H9 (cell line): ENCODE results near the gene SPATA18. TPM values are rescaled to one million over a fixed set of nuclear protein-coding genes. Genes with fewer than 3 reads are reported as not detected.

Source experiments
- DNase-seq: peaks from one replicate; pipeline ENCODE4 v3.0.0-alpha.2; 2017
- H2AFZ ChIP-seq: one replicate; pipeline ENCODE4 v1.6.1; 2013; ENCODE audit warnings: mild to moderate bottlenecking, low read length, control low read depth, moderate library complexity
- H2AK5ac ChIP-seq: 2 replicates; pipeline ENCODE4 v1.6.1; 2013; ENCODE audit warnings: low read length, control low read depth, mixed read lengths; ENCODE audit not compliant: insufficient read length
- H2BK120ac ChIP-seq: one replicate; pipeline ENCODE4 v1.6.1; 2013; ENCODE audit warnings: low read depth, mild to moderate bottlenecking, low read length, control low read depth, inconsistent platforms; ENCODE audit not compliant: poor library complexity, severe bottlenecking
- H2BK12ac ChIP-seq: 2 replicates; pipeline ENCODE4 v1.6.1; 2013; ENCODE audit warnings: low read length, control low read depth, mixed read lengths, low read depth; ENCODE audit not compliant: insufficient read length
- H2BK15ac ChIP-seq: 2 replicates; pipeline ENCODE4 v1.6.1; 2013; ENCODE audit warnings: low read depth, low read length, control low read depth
- H2BK20ac ChIP-seq: one replicate; pipeline ENCODE4 v1.6.1; 2013; ENCODE audit warnings: low read depth, mild to moderate bottlenecking, low read length, control low read depth, inconsistent platforms; ENCODE audit not compliant: poor library complexity, severe bottlenecking
- H2BK5ac ChIP-seq: 2 replicates; pipeline ENCODE4 v1.6.1; 2013; ENCODE audit warnings: low read length, control low read depth, mixed read lengths; ENCODE audit not compliant: insufficient read length
- H3K14ac ChIP-seq: 2 replicates; pipeline ENCODE4 v1.6.1; 2013; ENCODE audit warnings: low read length, control low read depth; ENCODE audit not compliant: insufficient read depth
- H3K18ac ChIP-seq: 2 replicates; pipeline ENCODE4 v1.6.1; 2013; ENCODE audit warnings: low read depth, mild to moderate bottlenecking, mixed read lengths, low read length, control low read depth; ENCODE audit not compliant: insufficient read length
- H3K23ac ChIP-seq: 2 replicates; pipeline ENCODE4 v1.6.1; 2013; ENCODE audit warnings: low read length, control low read depth, mixed read lengths, low read depth; ENCODE audit not compliant: insufficient read length
- H3K23me2 ChIP-seq: 2 replicates; pipeline ENCODE4 v1.6.1; 2013; ENCODE audit warnings: low read depth, mild to moderate bottlenecking, mixed read lengths, low read length, control low read depth; ENCODE audit not compliant: insufficient read length, poor library complexity, severe bottlenecking
- H3K27ac ChIP-seq: 2 replicates; pipeline ENCODE4 v1.5.1; 2013; ENCODE audit warnings: low read length, control low read depth, mixed read lengths, low read depth; ENCODE audit not compliant: insufficient read length
- H3K27me3 ChIP-seq: 2 replicates; pipeline ENCODE4 v1.6.1; 2013; ENCODE audit warnings: low read length, control low read depth, inconsistent platforms; ENCODE audit not compliant: insufficient read depth
- H3K4ac ChIP-seq: 2 replicates; pipeline ENCODE4 v1.6.1; 2013; ENCODE audit warnings: low read depth, mild to moderate bottlenecking, control low read depth, inconsistent platforms, low read length, moderate library complexity
- H3K4me1 ChIP-seq: 2 replicates; pipeline ENCODE4 v1.6.1; 2013; ENCODE audit warnings: low read length, control low read depth, inconsistent platforms; ENCODE audit not compliant: insufficient read depth
- H3K4me2 ChIP-seq: 2 replicates; pipeline ENCODE4 v1.6.1; 2013; ENCODE audit warnings: low read length, control low read depth, mixed read lengths; ENCODE audit not compliant: insufficient read length, insufficient read depth
- H3K56ac ChIP-seq: 2 replicates; pipeline ENCODE4 v1.6.1; 2013; ENCODE audit warnings: low read depth, mild to moderate bottlenecking, mixed read lengths, low read length, control low read depth; ENCODE audit not compliant: insufficient read length
- H3K79me1 ChIP-seq: 2 replicates; pipeline ENCODE4 v1.6.1; 2013; ENCODE audit warnings: low read depth, mild to moderate bottlenecking, moderate library complexity, low read length, control low read depth, inconsistent platforms; ENCODE audit not compliant: insufficient read depth, poor library complexity, severe bottlenecking
- H3K79me2 ChIP-seq: 2 replicates; pipeline ENCODE4 v1.6.1; 2013; ENCODE audit warnings: low read length, control low read depth, inconsistent platforms; ENCODE audit not compliant: insufficient read depth
- H3K9ac ChIP-seq: 2 replicates; pipeline ENCODE4 v1.6.1; 2013; ENCODE audit warnings: low read length, control low read depth, mixed read lengths; ENCODE audit not compliant: insufficient read length; ENCODE audit errors: extremely low read depth
- H3K9me3 ChIP-seq: one replicate; pipeline ENCODE4 v1.6.1; 2013; ENCODE audit warnings: low read depth, low read length, inconsistent platforms; ENCODE audit not compliant: control insufficient read depth
- H3T11ph ChIP-seq: one replicate; pipeline ENCODE4 v1.6.1; 2013; ENCODE audit warnings: mild to moderate bottlenecking, low read length, control low read depth, inconsistent platforms
- H4K20me1 ChIP-seq: one replicate; pipeline ENCODE4 v1.6.1; 2013; ENCODE audit not compliant: control insufficient read depth, insufficient read length, insufficient read depth
- H4K5ac ChIP-seq: 2 replicates; pipeline ENCODE4 v1.6.1; 2013; ENCODE audit warnings: low read depth, mild to moderate bottlenecking, mixed read lengths, low read length, control low read depth; ENCODE audit not compliant: insufficient read length
- H4K8ac ChIP-seq: replicated peaks from 2 replicates; pipeline ENCODE4 v1.6.1; 2013; ENCODE audit warnings: low read length, control low read depth, mixed read lengths, low read depth; ENCODE audit not compliant: insufficient read length
- H4K91ac ChIP-seq: 2 replicates; pipeline ENCODE4 v1.6.1; 2013; ENCODE audit warnings: low read depth, mild to moderate bottlenecking, moderate library complexity, mixed read lengths, low read length, control low read depth; ENCODE audit not compliant: insufficient read length
- H3K27ac Mint-ChIP-seq, 3 experiments: 2 replicates in 2 of 3; 3 replicates in 1 of 3; pipeline ENCODE4 v1.8.0; 2020 to 2021; ENCODE audit warnings: mixed read lengths in 3 of 3, mild to moderate bottlenecking in 1 of 3, moderate library complexity in 1 of 3
- H3K27me3 Mint-ChIP-seq: 2 replicates; pipeline ENCODE4 v1.8.0; 2021; ENCODE audit warnings: low read depth, mild to moderate bottlenecking, moderate library complexity, mixed read lengths
- H3K36me3 Mint-ChIP-seq, 3 experiments: 2 replicates in 2 of 3; 3 replicates in 1 of 3; pipeline ENCODE4 v1.8.0; 2020 to 2021; ENCODE audit warnings: low read depth in 3 of 3, mixed read lengths in 3 of 3; ENCODE audit not compliant: insufficient read depth in 1 of 3
- H3K4me1 Mint-ChIP-seq, 2 experiments: 2 replicates each; pipeline ENCODE4 v1.8.0; 2020; ENCODE audit warnings: mixed read lengths in 2 of 2
- H3K4me3 Mint-ChIP-seq, 2 experiments: 2 replicates in 1 of 2; 3 replicates in 1 of 2; pipeline ENCODE4 v1.8.0; 2020 to 2021; ENCODE audit warnings: mild to moderate bottlenecking in 2 of 2, mixed read lengths in 2 of 2, moderate library complexity in 1 of 2
- H3K9me3 Mint-ChIP-seq, 2 experiments: 2 replicates in 1 of 2; 3 replicates in 1 of 2; pipeline ENCODE4 v1.8.0; 2020; ENCODE audit warnings: mild to moderate bottlenecking in 2 of 2, mixed read lengths in 2 of 2, moderate library complexity in 1 of 2
- WGBS: extraction: QIAGEN DNeasy Blood & Tissue Kit; methylation state at CpG from one replicate; pipeline ENCODE4 v1.1.7; 2013; ENCODE audit warnings: missing lambda C conversion rate, low lambda C conversion rate, mixed read lengths; ENCODE audit not compliant: insufficient read length; ENCODE audit errors: extremely low coverage; 5-methylcytosine and 5-hydroxymethylcytosine counted together
- total RNA-seq: library from RNA; stranded (reverse); gene quantifications from 2 replicates; pipeline ENCODE4 v1.2.1, GENCODE V29; 2021
- TF ChIP-seq, protein P1 (sequence below): fragments of 200-600 bp; sonication (generic); conservative IDR thresholded peaks from 3 replicates; pipeline ENCODE4 v1.8.0; 2021; ENCODE audit warnings: antibody characterized with exemption, mild to moderate bottlenecking

SPATA18 gene
- total RNA-seq, 1 experiment from 2014 or later, result 3.9 TPM

DNA sequence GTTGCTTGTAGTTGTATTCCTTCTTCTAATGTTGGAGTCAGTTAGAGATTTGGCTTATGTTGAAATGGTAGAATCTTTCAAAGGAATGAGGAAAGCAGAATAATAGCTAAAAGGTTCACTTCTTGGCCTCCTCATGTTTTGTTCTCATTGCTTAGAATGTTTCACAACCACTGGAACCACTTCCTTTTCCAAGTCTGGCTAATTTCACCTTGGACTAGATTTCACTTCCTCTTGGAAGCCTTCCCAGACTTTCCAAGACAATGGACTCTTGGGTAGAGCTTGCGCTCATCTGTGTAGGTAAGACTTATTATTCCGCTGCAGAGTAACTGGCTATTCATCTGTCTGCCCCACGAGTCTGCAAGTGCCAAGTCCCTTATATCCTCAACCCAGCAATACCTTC, 8.3 kb downstream of the SPATA18 start:
- no peak overlapping the region for H2AFZ ChIP-seq
- no peak overlapping the region for H2BK120ac ChIP-seq
- H3K4me2 ChIP-seq, result no peak overlapping the region
- H3K79me1 ChIP-seq, result no peaks in the 10 kb centered on the region
- H3K4me1 ChIP-seq, result no peaks in the 10 kb centered on the region
- no peak overlapping the region for H4K8ac ChIP-seq
- no peak overlapping the region for H4K5ac ChIP-seq
- H2BK20ac ChIP-seq, result no peak overlapping the region
- TF ChIP-seq, protein P1, sequence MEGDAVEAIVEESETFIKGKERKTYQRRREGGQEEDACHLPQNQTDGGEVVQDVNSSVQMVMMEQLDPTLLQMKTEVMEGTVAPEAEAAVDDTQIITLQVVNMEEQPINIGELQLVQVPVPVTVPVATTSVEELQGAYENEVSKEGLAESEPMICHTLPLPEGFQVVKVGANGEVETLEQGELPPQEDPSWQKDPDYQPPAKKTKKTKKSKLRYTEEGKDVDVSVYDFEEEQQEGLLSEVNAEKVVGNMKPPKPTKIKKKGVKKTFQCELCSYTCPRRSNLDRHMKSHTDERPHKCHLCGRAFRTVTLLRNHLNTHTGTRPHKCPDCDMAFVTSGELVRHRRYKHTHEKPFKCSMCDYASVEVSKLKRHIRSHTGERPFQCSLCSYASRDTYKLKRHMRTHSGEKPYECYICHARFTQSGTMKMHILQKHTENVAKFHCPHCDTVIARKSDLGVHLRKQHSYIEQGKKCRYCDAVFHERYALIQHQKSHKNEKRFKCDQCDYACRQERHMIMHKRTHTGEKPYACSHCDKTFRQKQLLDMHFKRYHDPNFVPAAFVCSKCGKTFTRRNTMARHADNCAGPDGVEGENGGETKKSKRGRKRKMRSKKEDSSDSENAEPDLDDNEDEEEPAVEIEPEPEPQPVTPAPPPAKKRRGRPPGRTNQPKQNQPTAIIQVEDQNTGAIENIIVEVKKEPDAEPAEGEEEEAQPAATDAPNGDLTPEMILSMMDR, result no peak
- no peak overlapping the region for H3K4ac ChIP-seq
- H2AK5ac ChIP-seq, result no peak overlapping the region
- no peak overlapping the region for H4K91ac ChIP-seq
- Mint-ChIP-seq H3K27me3 (no peaks in the 10 kb centered on the region), H3K4me3 (no peak overlapping the region), H3K4me1 (no peaks in the 10 kb centered on the region; a peak in 1 of 4 replicates), H3K27ac (no peak overlapping the region), H3K36me3 (no peaks in the 10 kb centered on the region), H3K9me3 (no peaks in the 10 kb centered on the region)
- H3K23ac ChIP-seq, result no peak overlapping the region
- no peaks in the 10 kb centered on the region for H4K20me1 ChIP-seq
- no peak overlapping the region for H3K14ac ChIP-seq
- H3K9ac ChIP-seq, result no peak overlapping the region
- no peaks in the 10 kb centered on the region for H3K27me3 ChIP-seq
- H3T11ph ChIP-seq, result no peak overlapping the region
- WGBS, result no CpG with 5 or more reads among the region's 3 CpGs
- no peak overlapping the region for H3K18ac ChIP-seq
- no peaks in the 10 kb centered on the region for H3K9me3 ChIP-seq
- no peak for DNase-seq
- H2BK5ac ChIP-seq, result no peak overlapping the region
- H3K27ac ChIP-seq, result no peak overlapping the region
- H2BK15ac ChIP-seq, result no peak overlapping the region
- H2BK12ac ChIP-seq, result no peak overlapping the region
- H3K79me2 ChIP-seq, result no peaks in the 10 kb centered on the region
- H3K56ac ChIP-seq, result no peak overlapping the region
- no peaks in the 10 kb centered on the region for H3K23me2 ChIP-seq
